HG03159 (cell line): ENCODE data around the gene LNX1.

Experiments used
- ATAC-seq: cut with Tn5 transposase; IDR thresholded peaks from one replicate; pipeline ENCODE4 v1.9.1; 2021; ENCODE audit warnings: mild to moderate bottlenecking, moderate library complexity; ENCODE audit not compliant: unreplicated experiment

Gene LNX1

DNA sequence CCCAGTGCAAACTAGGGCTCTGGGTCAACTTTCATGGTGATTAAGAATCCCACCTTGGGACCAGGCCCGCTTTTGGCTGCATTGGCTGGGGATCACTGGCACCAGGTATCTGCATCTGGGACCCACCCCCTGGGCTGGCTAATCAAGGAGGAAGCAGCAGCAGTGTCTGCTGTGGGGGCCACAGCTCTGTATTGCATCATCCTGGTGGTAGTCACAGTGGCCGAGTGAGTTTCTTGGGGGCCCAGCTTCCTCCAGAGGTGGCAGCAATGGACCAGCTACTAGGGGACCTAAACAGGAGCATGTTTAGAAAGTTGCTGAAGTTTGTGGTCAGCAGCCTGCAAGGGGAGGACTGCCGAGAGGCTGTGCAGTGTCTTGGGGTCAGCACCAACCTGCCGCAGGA, 15.7 kb downstream of the LNX1 start:
- ATAC-seq: no peak

DNA sequence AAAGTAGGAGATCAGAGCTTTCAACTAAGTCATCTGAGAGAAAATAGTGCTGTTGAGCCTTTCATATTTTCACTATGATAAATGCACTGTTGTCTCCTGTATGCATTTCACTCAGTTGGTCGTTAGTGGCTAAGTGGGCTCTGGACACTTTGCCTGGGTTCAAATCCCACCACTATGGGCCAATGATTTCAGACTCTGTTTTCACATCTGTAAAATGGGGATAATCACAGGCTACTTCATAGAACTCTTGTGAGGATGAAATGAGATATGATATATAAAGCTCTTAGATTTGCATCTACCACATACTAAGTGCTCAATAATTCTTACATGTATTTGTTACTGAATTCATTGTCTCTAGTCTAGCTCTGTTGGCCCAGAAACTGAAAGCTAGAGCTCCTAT, 16.8 kb downstream of the LNX1 start:
- no peak for ATAC-seq

DNA sequence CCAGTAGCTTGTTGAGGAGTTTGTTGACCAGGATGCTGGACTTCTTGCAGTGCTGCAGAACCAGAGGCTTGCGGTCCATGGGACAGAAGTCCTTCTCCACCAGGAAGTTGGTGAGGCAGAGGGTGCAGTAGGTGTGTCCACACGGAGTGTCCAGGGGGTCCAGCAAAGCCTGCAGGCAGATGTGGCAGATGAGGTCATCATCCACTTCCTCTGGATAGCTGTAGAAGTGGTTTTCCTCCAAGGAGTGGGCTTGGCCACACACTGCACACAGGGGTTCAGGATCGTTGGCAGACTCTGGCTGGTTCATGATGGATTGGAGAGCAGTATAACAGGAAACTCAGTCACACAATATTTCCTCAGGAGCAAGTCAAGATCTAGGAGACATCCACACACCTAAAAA, 17.6 kb downstream of the LNX1 start:
- ATAC-seq: no peak

DNA sequence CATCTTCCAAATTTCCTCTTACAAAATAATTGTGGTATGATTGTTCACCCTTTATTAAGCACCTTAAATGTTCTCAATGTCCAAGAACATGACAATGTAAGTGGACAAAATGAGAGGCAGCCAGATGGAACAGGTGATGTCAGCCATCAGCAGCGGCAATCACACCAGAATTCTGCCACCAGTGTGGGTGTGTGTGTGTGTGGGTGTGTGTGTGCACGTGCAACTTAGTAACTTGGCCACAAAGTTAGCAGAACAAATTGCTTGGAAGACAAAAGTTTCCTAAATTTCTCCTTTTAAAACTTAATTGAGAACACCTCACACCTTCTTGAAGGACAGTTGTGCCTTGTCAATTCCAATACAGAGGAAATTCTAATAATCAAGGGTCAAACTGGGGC, 18.7 kb downstream of the LNX1 start:
- no peak for ATAC-seq

DNA sequence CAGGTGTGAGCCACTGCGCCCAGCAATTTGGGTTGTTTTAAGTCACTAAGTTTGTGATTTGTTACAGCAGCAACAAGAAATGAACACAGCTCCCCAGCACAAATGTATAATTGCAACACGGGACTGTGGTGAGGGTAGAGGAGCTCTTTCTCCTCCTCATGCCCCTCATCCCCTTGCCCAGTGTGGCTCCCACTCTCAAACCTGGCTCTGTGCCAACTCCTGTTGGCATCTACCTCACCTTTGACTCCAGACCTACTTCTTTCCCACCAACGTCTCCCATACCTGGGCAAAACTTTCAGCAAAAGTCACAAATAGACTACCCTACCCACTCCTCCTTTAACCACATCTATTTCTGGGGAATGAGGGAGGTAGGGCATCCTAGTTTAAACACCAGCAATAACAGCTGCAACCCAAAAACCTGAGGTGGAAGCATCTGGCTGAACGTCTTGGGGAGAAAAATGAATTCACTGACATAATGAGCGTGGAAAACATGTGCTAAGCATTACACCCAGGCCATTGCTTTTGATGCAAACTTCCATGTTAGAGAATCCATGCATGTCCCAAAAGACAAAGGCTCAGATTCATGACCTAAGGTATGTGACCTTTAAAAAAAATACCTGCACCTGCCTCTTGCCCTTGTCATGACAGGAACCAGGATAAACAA, 19.2 kb downstream of the LNX1 start:
- no peak for ATAC-seq

DNA sequence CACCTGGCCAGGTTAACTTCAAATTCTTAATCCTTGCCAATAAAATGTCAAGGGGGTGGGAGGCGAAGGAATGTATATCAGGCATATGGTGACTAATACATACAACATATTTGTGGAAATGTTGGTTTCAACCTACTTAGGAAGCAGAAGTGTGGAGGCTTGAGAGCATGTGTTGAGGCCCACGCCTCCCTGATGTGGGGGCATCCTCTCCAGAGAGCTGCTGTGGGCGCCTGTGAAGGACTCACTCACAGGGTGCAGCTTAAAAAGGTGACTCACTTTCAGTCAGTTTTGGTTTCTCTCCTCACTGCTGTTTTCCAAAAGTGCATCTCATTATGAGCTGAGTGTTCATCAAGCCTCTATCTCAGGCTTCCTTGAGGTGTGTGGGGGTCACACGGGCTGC, 27.5 kb downstream of the LNX1 start:
- no peak for ATAC-seq

DNA sequence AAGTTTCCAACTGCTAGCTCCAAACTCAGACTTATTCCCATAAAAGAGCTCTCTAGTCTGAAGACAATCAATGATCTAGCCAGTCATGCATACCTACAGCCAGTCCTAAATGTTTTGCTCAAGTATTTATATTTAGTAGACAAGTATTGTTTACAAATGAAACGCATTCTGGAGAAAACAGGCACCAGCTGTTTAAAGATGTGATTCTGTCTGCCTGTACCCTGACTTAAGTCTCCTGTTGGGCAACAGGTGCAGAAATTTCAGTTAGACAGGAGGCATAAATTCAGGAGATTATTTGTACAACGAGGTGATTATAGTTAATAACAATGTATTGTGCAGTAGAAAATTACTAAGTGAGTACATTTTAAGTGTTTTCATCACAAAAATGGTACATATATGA, 28.9 kb downstream of the LNX1 start:
- ATAC-seq: no peak

DNA sequence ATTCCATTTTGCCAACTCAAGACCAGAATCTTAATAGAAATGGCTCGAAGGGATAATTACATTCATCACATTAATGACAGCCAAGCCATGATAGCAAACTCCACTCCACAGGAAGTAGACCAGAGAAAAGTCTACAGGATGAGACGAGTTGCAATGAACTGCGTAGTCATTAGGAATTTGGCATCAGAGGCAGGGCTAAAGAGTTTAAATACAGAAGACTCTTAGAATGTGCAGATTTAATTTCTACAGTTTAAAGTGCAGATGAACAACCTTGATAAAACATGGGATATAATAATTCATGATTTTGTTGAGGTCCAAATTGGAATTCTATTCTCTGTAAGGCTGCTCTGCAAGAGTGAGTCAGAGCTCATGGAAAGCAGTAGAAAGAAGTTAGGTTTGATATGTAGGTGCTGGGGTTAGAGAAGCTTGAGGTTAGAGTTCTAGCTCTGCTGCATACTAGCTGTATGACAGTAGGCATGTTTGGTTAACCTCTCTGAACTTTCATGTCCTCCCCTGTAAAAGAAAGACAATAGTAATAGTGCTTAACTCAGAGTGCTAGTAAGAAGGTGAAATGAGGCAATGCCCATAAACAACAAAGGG, 32.2 kb downstream of the LNX1 start:
- no peak for ATAC-seq

DNA sequence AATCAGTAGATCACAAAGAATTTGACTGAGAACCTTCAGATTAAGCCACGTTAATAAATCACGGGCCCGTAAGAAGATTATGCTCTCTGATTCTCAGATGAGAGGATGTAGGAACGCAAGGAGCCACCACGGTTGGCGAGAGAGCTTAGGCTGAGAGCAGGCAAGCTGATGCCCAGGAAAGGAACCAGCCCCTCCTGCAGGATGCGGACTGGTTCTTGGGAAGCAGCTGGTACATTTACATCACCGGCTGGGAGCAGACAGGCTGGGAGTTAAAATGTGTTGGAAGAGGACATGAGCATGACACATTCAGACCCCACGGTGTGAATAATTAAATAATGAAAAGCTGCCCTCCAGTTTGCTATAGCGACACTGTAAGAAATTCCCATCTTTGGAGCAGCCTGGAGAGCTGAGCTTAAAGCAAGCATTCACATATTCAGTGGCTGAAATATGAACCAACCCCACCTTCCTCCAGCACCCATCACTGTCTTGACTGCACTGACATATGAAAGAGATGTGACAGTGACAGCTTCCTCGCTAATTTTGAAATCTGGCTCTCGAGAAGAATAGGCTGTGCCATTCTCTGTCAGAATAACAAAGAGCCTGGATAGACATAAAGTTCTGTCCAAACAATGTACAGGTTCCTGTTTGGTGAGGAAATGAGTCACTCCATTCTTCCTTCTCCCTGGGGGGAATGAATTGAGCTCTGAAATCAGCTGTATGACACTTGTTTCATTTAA, 33.1 kb downstream of the LNX1 start:
- no peak for ATAC-seq

DNA sequence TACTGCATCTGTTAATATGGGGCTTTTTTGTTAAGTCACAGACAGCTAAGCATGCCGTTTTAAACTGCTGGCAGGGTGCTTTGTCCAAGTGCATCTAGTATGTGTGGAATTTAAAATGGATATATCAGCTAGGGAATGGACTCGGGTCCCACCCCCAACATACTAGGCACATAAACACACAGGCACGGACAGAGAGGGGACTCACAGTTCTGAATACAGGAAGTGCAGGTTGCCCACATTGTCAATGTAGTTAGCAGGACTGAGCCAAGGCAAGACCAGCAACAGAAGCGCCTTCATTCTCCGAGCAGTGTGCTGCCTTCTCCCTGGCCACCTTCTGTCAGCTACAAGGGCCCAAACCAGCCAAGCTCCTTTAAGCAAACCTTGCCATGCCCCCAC, 33.6 kb downstream of the LNX1 start:
- ATAC-seq: no peak

DNA sequence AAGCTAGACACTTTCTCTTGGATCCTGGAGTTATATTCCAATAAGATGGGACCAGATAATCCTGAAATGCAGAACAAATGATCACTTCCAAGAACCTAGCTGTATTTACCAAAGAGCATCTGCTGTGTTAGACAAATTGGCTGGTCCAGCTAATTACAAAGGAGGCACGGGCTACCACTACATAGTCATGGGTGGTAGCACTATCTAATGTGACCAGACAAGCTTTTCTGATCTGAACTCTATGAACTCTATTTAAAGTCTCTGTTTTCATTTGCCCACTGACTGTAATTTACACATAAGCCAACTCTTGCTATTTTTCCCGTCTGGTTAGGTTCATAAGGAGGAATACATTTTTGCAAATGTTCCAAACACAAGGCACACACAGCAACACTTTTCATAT, 34.6 kb downstream of the LNX1 start:
- ATAC-seq: no peak

DNA sequence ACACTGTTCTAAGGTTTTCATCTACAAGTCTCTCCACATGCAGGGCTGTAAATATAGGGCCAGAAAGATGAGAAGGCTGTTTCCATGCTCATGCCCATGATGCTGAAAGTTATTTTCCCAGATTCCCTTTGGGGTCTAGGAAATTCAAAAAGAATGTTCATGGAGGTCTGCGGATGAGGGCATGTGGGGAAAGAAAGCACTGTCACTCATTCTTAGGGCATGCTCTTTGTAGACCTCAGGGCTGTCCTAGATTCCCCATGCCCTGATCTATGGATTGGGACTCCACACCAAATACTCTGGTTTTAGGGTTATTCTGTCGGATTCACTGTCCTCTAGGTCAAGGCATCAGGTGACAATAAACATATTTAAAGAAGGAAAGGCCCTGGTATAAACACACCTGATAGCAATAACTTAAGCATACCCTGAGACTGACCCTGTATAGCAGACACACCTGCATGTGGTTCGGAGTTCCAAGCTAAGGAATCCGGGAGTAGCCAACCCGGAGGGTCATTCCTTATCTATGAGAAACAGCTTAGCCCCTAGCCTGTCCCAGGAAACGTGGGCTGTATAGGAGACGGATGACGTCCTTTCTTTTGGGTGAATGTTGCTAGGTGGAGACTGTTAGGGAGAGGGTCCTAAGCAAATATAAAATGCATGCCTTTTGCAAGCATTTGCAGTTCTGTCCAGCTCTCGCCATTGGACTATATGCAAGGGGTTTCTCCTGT, 37.6 kb downstream of the LNX1 start:
- ATAC-seq: no peak

DNA sequence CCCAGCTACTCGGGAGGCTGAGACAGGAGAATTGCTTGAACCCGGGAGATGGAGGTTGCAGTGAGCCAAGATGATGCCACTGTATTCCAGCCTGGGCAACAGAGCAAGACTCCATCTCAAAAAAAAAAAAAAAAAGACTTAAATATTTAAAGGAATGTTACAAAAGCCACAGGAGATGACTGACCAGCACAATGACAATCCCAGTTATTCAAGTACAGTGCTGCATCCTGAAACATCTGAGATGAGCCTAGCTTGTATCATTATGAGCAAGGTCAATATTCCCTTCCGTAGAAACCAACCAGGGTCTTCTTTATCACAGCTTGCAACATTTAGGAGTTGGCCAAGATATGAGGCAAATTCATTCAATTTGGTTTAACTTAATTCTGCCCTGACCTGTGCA, 38.6 kb downstream of the LNX1 start:
- no peak for ATAC-seq

DNA sequence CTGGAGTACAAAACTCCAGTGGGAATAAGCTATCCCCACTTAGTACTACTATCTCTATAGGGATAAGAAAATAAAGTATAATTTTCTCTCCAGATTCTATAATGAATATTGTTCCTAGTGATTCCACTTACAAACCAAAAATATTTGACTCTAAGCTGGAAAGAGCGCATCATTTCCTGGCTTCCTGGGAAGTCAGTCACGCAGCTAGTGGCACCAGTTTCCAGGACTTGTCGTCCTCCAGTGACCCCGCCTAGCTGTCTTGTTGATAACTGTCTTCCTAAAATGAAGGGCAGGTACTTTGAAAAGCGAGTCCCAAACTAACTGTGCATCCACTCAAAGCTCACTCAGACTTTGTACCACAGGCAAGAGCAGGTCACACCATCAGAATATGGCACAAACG, 39.3 kb downstream of the LNX1 start:
- no peak for ATAC-seq

DNA sequence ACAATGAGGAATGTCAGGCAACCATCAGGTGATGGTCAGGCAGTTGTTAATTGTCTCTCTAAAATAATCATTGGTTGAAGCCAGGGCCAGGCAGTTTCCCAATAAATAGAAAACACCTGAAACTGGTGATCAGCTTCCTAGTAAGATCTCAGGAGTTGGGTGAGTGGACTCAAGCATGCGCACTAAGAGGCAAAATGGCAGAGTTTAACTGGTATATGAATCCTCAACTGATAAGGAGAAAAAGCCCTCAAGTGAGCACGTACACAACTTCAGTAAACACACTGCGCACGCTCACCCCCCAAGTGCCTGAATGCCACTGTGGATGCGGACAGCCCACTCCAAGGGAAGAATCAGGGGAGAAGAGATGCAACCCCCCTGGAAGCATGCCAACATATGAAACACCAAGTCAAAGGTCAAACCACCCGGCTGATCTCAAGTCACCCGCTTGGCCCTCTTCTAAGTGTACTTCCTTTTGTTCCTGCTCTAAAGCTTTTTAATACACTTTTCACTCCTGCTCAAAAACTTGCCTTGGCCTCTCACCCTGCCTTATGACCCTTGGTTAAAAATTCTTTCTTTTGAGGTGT, 39.9 kb downstream of the LNX1 start:
- no peak for ATAC-seq

DNA sequence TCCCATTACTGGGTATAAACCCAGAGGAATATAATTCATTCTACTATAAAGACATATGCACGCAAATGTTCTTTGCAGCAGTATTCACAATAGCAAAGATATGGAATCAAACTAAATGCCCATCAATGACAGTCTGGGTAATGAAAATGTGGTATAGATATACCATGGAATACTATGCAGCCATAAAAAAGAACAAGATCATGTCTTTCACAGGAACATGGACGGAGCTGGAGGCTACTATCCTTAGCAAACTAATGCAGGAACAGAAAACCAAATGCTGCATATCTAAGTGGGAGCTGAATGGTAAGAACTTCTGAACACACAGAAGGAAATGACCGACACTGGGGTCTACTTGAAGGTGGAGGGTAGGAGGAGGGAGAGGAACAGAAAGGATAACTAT, 42.6 kb downstream of the LNX1 start:
- no peak for ATAC-seq

DNA sequence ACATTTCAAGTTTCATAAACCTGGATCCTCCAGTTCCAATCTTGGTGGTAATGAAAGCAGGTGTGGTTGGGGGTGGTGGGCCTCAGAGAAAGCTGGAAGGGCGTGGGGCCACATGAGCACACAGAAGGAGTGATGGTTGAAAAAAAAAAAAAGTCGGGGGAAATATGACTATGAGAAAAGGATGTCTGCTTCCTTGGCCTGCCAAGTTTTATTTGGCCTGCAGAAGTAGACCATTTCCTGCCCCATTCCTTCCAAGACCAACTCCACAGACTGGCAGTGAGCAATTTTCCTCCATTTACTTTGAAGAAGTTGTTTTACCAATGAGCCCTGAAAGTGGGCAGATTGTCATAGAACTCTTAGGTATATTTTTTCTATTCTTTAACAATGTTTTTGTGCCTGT, 43.3 kb downstream of the LNX1 start:
- ATAC-seq: no peak

DNA sequence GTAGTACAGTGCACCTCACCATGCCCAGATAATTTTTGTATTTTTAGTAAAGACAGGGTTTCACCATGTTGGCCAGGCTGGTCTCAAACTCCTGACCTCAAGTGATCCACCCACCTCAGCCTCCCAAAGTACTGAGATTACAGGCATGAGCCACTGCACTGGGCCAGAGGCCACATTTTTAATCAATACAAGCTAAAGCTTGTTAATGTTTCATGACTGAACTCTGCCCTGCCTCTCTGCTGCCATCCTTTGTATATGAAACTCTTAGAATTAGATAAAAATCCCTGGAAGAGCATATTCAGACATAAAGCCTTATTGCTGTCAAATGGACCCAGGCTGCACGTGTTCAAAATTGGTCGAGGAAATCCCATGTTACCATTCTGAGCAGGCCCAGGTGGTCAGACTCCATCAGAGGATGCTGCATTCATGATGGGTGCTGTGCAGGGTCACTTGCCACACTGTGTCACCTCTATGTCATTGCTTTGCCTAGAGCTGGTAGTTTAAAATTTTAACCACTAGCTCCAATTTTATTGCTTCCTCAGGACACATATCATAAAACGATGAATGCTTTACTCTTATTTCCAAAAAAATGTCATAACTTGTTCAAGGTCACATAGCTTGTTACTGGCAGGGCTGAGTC, 45.2 kb downstream of the LNX1 start:
- ATAC-seq: no peak

DNA sequence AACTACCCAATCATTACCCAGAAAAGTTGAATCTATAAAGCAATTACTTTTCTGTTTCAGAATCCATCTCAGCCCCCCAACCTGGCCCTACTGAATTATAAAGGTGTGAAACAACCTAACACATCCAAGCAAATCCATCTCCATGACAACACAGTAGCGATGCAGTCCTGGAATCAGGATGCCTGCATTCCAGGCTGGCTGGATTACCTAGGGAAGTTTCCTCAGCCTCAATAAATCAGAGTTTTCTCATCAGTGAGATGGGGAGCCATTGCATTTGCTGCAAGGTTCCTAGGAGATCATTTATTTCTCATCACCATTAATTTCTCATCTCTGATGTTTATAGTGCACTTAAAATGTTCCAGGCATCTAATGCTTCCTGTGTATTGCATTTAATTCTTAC, 46.0 kb downstream of the LNX1 start:
- no peak for ATAC-seq

DNA sequence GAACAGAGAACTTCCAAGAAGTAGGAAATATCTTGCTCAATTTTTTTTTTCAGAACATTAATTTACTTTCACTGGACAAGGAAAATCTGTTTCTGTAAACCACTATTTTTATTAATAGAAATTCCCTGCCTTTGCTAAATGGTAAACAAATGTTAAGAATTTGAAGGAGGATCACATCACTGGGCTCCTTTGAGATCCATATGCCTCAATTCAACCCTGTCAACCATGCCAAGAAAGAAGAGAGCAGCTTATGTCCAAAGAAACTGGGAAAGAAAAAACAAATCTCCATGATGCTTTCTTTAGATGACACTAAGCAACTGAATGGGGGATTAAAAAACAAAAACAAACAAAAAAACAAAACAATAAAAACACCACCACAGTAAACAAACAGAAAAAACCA, 47.7 kb downstream of the LNX1 start:
- no peak for ATAC-seq

DNA sequence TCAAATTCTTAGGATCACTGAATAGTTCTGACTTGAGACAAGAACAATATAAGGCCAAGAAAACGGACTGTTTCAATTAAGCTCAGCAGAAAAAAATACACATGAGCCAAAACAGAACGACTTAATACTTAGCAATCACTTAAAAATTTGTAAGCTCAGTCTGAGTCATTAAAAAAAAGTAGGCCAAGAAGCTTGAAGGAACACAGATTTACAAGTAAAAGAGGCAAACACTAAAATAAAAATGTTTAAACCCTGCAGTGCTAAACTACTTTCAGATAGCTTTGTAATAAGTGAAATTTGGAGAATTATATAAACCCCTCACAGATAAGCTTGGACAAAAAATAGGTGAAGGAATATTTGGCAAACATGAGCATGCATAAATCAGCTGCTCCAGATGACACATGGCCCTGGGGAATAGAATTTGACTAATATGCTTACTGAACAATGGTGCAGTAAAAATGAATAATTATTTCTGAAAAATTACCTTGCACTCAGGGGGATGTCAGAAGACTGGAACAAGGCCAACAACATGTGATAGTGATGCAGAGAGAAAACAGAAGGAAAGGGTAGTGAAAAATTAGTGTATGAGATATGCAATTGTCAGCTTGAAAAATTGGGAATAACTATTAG, 49.6 kb downstream of the LNX1 start:
- no peak for ATAC-seq
